ENCODE results near the gene DLGAP4.
A peak's percentile ranks its signal among the peaks of the same experiment; 100 is the strongest.
"Not testable (repeated sequence)": the region's sequence is repeated elsewhere in the genome, so short reads cannot be mapped to it uniquely, and the experiment has no call there.

The DLGAP4 gene

DNA sequence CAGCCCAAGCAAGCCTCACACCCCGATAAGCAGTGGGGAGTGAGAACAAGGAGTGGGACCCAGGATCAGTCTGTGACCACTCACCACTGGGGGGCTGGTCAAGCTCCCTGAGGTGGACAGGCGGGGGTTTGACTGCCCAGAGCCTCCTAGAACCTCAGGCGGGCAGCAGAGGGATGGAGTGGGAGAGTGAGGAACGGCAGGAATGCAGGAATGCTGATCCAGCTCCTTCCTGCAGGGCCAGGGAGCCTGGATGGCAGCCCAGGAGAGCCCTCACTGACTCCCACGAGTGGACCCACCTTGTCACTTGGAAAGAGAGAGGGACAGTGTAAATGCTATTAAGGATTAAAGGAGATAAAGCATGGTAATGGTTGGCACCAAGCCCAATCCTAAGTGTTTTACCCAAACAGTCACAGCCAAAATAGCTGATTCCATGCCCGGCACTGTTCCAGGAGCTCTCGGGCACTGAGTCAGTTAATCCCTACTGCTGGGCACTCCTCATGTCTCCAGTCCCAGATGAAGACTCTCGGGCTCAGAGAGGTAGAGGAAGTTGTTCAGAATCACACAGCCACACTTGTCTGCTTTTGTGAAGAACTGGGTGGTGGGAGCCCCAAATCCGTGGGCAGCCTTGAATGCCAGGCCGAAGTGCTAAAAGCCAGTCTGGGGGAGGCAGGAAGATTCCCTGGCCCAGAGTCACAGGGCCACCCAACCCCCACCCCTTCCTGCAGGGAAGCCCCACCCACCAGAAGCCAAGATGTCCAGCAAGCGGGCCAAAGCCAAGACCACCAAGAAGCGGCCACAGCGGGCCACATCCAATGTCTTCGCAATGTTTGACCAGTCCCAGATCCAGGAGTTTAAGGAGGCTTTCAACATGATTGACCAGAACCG, 238.2 kb downstream of the DLGAP4 start:
- DNase-seq = no peak

GRCh38 chr20:36546111-36546736, 240.1 kb downstream of the DLGAP4 start:
- DNase-seq = no peak

DNA sequence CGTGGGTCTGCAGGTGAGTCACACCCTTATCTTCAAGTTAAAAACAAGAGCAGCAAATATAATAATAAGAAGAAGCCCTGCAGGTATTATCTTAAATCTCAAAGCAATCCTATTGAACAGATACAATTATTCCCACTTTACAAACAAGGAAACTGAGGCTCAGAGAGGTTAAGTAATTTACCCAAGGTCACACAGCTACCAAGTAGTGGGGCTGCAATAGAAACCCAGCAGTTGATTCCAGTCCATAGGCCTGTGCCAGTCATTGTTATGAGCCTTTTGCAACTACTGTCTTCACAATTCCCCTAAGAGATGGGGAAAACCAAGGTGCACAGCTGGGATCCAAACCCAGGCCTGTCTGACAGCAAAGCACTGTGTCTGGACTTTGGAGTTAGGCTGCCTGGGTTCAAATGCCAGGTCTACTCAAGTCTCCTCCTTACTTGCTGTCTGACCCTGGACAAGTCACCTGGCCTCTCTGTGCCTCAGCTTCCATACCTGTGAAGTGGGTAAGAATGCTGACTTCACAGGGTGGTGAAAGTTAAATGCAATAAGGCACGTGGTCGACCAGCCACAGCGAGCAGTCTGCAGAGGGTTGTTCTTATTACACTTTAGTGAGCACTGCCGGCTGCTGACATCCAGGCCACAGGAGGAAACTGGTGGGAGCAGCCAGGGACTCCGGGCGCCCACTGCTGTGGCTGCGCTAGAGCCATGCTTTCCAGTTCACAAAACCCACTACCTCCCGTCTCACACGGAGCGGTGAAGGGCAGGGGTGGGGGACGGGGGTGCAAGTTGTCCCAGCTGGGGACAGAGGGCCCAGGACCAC, 241.3 kb downstream of the DLGAP4 start:
- DNase-seq = no peak

- DNase-seq = peak; percentile 15
Observed at GRCh38 chr20:36548006-36548315, 241.8 kb downstream of the DLGAP4 start.

DNA sequence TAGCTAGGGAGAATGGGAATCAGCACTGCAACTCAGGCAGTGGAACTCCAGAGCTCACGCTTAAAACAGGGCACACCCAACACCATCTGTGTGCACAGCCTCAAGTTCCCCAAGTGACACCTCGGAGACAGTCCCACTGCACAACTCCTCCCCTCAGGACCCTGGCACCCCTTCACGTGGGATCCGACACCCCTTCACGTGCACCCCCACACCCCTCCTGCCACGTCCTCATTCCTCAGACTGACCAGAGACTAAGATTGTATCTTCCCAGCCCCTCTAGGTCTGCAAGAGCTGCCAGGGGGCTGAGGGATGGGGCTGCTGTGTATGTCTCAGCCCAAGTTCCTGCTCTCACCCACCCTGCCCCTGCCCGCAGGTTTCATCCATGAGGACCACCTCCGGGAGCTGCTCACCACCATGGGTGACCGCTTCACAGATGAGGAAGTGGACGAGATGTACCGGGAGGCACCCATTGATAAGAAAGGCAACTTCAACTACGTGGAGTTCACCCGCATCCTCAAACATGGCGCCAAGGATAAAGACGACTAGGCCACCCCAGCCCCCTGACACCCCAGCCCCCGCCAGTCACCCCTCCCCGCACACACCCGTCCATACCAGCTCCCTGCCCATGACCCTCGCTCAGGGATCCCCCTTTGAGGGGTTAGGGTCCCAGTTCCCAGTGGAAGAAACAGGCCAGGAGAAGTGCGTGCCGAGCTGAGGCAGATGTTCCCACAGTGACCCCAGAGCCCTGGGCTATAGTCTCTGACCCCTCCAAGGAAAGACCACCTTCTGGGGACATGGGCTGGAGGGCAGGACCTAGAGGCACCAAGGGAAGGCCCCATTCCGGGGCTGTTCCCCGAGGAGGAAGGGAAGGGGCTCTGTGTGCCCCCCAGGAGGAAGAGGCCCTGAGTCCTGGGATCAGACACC, 242.8 kb downstream of the DLGAP4 start:
- no peak for DNase-seq

DNA sequence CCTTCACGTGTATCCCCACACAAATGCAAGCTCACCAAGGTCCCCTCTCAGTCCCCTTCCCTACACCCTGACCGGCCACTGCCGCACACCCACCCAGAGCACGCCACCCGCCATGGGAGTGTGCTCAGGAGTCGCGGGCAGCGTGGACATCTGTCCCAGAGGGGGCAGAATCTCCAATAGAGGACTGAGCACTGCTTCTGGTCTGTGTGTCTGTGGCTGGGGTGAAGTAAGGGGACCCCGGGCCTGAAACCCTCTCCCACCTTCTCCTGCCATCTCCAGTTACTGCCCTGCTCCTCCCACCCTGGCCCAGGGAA, 243.4 kb downstream of the DLGAP4 start:
- no peak for DNase-seq

DNA sequence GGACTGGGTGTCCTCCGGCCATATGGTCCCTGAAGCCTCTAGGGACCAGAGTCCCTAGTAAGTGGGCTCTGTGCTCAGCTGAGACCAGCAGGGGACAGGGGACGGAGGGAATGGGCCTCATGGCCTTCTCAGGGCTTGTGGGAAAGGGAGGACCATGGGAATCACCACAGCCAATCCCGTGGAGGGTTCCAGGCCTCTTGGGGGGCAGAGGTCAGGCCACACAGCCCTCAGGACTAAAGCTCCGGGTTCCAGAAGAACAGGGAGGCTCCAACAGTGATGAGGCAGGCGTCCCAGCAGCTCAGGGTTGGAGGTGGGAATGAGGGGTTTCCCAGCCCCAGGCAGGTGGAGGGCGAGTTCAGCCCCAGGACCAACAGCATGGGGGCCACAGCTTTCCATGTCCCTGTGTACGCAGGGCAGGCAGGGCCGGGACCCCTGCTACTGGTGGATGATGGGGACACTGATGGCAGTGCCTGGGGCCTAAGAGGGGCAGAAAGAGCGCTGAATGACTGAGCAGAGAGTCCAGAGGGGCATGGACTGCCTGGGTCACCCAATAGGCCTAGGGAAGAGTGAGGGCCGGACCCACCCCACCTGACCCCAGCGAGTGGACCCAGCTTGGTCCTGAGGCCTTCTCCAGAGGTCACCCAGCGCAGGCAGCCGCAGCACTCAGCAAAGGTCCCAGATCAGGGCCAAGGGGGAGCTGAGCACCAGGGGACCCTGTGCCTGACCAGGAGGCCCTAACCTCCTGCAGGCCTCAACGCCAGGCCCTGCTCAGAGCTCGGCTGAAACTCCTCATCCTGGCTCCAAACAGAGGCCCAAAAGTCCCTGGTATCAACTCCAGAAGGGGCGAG, 244.0 kb downstream of the DLGAP4 start:
- no peak for DNase-seq

- DNase-seq = no peak
Observed at GRCh38 chr20:36550790-36551299, 244.7 kb downstream of the DLGAP4 start.

DNA sequence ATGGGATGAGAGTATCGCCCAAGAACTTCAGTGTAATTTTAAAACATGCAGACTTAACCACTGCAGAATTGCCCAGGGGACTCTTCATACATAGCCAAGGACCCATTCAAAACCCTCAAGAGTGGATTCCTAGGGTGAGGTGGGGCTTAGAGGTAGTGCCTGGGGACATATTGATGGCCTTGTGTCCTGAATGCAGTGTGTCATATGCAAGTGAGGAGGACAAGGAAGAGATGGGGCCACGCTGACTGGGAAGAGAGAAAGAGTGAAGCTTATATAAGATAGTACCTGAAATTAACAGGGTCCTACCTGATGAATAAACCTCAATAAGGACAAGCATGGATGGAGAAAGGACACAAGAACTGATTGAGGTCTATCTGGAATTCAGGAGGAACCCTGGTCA, 249.1 kb downstream of the DLGAP4 start:
- DNase-seq = no peak

- no peak for DNase-seq
Observed at GRCh38 chr20:36562724-36563123, 256.6 kb downstream of the DLGAP4 start.

DNA sequence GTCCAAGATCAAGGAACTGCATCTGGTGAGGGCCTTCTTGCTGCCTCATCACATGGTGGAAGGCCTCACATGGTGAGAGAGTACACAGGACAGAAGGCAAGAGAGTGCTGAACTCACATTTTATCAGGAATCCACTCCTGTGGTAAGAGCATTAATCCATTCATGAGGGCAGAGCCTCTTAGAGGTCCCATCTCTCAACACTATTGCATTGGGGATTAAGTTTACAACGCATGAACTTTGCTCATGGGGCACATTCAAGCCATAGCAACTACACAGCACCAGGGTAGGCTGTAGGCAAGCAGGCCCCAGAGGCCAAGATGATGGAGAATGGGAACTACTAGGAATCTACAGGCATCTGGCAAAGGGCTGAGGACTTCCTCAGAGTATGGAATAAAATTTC, 257.2 kb downstream of the DLGAP4 start:
- no peak for DNase-seq

DNA sequence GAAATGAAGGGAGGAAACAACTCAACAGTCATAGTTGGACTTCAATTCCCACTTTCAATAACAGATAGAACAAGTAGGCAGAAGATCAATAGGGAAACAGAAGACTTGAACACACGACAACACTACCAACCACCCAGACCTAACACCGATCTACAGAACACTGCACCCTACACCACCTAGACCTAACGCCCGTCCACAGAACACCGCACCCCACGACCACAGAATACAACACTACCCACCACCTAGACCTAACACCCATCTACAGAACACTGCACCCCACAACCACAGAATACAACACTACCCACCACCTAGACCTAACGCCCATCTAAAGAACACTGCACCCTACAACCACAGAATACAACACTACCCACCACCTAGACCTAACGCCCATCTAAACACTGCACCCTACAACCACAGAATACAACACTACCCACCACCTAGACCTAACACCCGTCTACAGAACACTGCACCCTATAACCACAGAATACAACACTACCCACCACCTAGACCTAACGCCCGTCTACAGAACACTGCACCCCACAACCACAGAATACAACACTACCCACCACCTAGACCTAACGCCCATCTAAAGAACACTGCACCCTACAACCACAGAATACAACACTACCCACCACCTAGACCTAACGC, 258.1 kb downstream of the DLGAP4 start:
- not testable (repeated sequence) for DNase-seq

DNA sequence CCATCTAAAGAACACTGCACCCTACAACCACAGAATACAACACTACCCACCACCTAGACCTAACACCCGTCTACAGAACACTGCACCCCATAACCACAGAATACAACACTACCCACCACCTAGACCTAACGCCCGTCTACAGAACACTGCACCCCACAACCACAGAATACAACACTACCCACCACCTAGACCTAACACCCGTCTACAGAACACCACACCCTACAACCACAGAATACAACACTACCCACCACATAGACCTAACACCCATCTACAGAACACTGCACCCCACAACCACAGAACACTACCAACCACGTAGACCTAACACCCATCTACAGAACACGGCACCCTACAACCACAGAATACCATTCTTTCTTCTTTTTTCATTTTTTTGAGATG, 258.6 kb downstream of the DLGAP4 start:
- DNase-seq = not testable (repeated sequence)

DNA sequence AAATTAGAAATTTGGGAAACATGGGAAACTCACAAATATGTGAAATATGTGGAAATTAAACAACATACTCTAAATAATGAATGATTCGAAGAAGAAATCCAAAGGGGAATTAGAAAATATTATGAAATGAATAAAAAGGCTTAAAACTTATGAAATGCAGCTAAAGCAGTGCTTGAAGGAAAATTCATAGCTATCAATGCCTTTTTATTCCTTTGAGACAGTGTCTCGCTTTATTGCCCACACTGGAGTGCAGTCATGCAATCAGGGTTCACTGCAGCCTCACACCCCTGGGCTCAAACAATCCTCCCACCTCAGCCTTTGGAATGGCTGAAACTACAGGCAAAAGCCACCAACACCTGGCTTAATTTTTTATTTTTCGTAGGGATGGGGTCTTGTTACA, 259.4 kb downstream of the DLGAP4 start:
- no peak for DNase-seq

- no peak for DNase-seq
Observed at GRCh38 chr20:36569847-36570429, 263.8 kb downstream of the DLGAP4 start.

DNA sequence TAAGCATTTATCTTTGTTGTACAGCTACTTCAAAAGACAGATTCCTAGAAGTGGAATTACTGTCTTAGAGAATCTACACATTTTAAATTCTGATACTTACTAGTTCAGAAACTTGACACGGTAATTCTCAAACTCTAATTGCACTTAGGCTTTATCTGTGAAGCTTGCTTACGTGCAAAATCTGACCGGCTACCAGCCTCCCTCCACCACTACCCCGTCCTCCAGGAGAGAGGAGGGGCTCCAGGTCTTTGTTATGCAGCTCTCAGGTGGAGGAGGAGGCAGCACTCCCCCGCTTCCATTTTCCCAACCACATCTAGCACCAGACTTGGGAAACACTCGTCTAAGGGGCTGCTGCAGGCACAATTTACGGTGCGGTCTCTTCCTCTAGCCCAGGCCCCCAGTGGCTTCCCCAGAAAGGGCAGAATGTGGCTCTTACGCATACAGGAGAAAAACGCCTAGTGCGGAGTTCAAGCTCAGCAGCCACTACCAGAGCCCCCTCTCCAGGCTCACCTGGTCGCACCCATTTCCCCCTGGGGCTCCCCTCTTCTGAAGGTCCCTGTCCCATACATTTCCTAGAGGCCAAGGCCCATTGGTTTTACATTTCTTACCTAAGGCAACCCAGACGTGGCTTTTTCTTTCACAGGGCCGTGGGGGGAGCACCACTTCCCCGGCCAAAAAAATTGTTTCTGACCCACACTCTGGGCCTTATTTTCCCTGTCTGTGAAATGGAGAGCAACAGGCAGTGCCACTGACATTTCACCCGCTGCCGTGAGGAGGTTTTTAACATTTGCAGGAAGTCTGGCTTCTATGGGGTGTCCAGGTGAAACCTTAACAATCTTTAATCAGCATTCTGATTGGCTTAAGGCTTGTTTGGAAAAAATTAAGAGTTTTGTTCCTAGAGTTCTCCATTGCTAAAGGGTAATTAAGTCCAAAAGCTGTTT, 265.7 kb downstream of the DLGAP4 start:
- no peak for DNase-seq

- peak; percentile 77 for DNase-seq
Observed at GRCh38 chr20:36572701-36573102, 266.6 kb downstream of the DLGAP4 start.

DNA sequence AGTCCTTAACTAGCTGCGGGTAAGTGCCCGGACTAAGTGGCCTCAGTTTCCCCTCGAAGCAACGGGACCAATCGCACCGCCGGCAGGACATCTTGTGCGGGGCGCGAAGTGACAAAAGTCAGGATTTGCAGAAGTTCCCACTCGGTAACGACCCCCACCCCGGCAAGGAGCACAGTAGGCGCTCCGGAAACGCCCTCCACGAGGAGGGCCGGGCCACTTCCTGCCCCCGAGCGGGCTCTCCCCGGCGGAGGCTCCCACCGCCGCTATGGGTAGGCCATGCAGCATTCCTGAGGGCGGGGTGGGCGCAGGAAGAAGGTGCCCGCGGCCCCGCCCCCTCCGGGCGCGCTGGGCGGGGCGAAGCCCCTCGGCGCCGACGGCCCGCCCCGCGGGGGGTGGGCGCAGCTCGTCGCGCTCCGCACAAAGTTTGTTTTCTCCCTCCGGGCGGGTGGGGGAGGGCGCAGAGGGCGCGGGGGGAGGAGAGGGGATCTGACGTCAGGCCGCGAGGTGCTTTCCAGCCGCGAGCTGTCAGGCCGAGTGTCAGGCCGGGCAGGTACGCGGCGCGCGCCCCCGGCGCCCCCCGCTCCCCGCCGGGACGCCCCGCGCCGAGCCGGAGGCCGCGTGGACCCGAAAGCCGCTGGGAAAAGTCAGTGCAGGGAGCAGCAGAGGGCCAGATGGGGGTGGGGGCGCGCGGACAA, 267.1 kb downstream of the DLGAP4 start, which contains the start of gene TGIF2:
TSS of gene TGIF2 (plus strand) at position 495 of the 695 bp plus-strand sequence. CDS start 5,178 bp downstream, outside the sequence.
- DNase-seq = peak; percentile 89
